Mucosa of gallbladder (tissue), 1 donor: ENCODE results near the gene SLC23A2. TPM values are rescaled to one million over a fixed set of nuclear protein-coding genes. Genes with fewer than 3 reads are reported as not detected.
"Not testable (repeated sequence)": the region's sequence is repeated elsewhere in the genome, so short reads cannot be mapped to it uniquely, and the experiment has no call there.

Experiments used
- DNase-seq: peaks from one replicate; pipeline ENCODE4 v3.0.0-alpha.2; 2020; ENCODE audit warnings: low spot score
- total RNA-seq: library from RNA; stranded (reverse); gene quantifications from one replicate; pipeline ENCODE4 v1.2.1, GENCODE V29; 2021
- donor health status: DM: no; HTN: no; CAD: no.

The SLC23A2 gene
- total RNA-seq, 1 donor from 2014 or later = 15.1 TPM

DNA sequence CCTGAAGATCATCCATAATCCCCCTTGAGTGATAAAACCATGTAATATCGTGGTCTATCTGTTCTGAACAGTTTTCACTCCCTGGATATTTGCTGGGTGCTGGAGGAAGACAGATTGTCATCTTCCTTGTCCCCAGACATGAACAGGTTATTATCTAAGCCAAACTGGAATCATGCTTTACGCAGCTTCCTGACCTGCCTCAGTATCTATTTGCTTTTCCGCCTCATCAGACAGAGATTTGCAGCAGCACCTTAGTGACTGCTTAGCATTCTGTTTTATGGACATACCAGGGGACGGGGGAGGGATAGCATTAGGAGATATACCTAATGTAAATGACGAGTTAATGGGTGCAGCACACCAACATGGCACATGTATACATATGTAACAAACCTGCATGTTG, 124.6 kb downstream of the SLC23A2 start:
- no peak for DNase-seq

- DNase-seq = no peak
Measured at GRCh38 chr20:4876301-4876700, 125.0 kb downstream of the SLC23A2 start.

GRCh38 chr20:4875578-4876067, 125.7 kb downstream of the SLC23A2 start:
- no peak for DNase-seq

DNA sequence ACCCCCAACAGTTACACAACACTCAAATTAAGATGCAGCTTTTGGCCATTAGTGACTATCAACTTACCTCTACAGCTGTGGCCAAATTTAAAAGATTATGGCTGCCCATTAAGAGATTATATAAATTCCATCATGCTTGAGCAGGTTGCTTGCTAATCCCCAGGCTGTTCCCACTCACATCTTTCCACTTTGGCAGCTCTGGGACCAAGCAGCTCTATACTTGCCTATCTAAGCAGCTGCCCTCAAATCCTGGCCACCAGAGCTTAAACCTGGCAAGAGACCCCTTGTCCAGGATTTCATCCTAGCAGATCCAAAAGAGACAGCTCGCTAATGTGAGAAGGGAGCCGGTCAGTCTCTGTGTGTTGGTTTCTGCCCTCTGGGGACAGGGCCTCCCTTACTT, 127.9 kb downstream of the SLC23A2 start:
- no peak for DNase-seq

DNA sequence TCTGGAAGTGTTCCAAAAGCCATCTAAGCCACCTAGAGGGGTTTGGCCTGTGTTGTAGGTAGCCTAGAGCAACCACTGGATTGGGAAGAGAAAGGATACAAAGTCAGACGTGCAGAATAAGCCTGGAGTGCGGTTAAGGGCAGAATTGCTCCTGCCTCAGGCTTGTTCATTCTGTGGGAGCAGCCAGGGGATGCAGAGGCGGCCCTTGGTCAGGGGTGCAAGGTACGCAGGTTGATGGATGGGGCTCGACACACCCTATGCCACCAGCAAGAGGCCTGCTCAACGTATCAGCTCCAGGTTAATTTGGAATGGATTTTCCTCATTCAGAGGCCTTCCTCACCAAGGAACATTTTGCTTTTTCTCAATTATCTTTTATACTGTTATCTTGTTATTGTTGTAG, 129.8 kb downstream of the SLC23A2 start:
- DNase-seq = no peak

DNA sequence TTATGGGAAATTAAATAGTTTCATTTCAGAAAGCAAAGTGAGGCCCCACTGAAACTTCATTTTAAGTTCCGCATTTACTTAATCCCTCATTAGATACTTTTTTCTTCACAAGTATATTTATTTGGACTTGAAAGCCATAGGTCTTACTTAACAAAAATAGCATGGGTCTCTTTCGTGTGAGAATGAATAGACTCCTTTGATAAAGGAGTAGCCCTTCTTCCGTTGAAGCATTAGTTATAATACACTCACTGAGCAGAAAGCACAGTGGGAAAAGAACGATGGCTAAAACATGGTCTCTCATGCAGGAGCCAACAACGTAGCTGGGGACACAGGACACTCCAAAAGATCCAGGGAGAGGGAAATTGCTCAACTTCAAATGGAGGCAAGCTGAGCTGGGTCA, 130.4 kb downstream of the SLC23A2 start:
- DNase-seq = no peak

GRCh38 chr20:4869290-4870193, 131.8 kb downstream of the SLC23A2 start:
- DNase-seq = peak; percentile 18

- DNase-seq = no peak
Measured at GRCh38 chr20:4867051-4867450, 134.3 kb downstream of the SLC23A2 start.

GRCh38 chr20:4866429-4866828, 134.9 kb downstream of the SLC23A2 start:
- no peak for DNase-seq

DNA sequence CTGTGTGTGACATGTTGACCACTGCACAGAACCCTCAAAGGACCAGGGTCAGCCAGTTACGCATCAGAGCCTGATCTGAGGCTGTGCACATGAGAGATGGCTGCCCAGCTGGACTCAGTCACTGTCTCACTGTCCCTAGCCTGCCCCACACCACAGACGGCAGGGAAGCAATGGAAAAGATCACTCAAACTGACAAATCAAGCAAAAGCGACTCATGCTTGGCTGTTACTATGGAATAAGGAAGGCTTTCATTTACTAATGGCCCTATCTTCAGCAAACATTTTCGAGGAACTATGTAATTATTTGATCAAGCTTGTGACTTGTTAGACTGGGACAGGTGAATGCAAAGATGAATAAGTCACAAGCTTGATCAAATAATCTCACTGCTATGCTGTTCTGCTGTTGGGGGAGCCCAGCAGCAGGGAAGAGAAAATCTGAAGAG, 137.0 kb downstream of the SLC23A2 start:
- DNase-seq = no peak

DNA sequence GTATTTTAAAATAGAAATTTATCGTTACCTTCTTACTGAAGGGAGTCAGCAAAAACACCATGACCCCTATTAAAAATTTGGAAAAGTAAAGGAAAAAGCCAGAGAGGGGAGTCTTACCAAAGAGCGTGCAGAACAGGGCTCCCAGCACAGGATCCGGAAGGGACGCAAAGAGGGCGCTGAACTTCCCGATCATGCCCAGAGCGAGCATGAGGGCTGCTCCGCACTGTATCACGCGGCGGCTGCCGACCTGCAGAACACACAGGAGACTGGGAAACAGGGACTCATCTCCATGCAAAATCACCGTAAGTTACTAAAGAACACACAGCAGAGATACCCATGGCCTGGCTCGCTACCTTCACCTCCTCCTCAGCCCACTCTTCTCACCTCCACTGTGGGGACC, 138.6 kb downstream of the SLC23A2 start:
- DNase-seq = no peak

DNA sequence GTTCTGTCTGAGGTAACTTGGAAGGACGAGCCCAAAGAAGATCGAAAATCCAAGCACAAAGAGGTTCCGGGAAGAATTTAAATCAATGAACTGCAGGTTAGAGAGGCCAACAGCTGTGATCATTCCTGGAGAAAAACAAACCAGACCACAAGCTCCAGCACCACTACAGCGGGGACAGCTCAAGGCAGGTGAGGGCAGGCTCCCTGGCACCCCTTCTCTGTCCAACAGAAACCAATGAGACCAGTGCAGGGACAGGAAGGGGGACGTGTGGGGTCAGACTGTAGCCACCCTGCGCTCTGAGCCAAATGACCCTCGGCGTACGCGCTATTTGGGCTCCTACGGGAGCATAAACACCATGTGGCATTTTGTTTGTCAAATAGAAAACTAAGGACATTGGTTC, 139.3 kb downstream of the SLC23A2 start:
- DNase-seq = no peak

GRCh38 chr20:4858000-4858399, 143.3 kb downstream of the SLC23A2 start:
- DNase-seq = no peak

- no peak for DNase-seq
Measured at GRCh38 chr20:4856022-4856755, 145.1 kb downstream of the SLC23A2 start.

DNA sequence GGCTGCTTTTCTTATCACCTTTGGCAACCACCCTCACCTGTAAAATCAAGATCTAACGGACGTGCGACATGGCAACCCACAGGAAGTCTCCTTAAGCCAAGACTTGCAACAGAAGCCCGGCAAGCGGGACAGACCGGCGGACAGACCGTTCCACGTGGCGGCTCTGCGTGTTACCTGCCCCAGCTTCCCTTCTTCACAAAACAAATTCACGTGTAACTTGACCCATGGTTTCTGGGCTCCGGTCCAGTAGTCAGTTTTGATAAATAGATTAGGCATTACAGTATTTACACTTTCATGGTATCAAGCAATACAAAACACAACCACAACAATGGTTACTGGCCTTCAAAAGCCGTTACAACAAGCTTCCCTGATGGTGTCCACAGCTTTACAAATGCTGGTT, 145.8 kb downstream of the SLC23A2 start:
- no peak for DNase-seq

DNA sequence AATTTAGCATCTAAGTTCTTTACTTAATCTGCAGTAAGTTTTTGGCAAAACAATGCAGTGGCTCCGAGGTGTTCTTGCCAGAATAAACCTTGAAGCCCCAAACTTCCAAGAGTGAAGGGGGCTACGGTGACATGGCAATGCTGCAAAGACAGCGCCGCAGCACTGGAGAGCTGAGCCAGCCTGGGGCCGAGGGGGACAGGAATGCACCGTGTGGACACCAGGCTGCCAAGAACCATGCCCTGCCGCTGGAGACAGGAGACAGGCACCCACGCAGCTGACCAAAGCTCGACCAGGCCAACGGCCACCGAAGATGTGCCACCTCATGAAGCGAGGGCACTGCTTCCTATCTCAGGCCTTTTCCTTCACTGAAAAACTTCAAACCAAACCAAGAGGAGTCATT, 146.2 kb downstream of the SLC23A2 start:
- no peak for DNase-seq

GRCh38 chr20:4854561-4854901, 146.8 kb downstream of the SLC23A2 start:
- DNase-seq = no peak

- DNase-seq = no peak
Measured at GRCh38 chr20:4853757-4854560, 147.4 kb downstream of the SLC23A2 start.

GRCh38 chr20:4853004-4853403, 148.3 kb downstream of the SLC23A2 start:
- no peak for DNase-seq

DNA sequence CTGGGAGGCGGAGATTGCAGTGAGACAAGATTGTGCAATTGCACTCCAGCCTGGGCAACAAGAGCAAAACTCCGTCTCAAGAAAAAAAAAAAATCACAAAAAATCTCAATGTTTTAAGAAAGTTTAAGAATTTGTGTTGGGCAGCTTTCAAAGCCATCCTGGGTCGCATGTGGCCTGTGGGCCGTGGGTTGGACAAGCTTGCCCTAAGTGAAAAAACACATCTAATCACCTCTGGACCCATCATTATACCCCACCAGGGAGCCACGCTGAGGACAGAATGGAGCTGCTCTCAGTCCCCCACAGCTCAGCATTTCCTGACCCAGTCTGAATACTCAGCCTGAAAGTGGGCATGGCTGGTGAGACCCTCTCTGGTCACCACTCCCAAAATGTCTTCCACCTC, 150.3 kb downstream of the SLC23A2 start:
- no peak for DNase-seq

DNA sequence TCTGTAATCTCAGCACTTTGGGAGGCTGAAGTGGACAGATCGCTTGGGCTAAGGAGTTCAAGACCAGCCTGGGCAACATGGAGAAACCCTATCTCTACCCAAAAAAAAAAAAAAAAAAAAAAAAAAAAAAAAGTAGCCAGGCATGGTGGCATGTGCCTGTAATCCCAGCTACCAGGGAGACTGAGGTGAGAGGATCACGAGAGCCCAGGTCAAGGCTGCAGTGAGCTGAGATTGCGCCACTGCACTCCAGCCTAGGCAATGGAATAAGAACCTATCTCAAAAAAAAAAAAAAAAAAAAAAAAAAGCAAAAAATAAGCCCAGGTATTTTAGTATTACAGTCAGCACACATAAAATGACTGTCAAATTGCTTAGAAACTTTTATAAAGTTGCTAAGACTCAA, 152.5 kb downstream of the SLC23A2 start:
- not testable (repeated sequence) for DNase-seq

DNA sequence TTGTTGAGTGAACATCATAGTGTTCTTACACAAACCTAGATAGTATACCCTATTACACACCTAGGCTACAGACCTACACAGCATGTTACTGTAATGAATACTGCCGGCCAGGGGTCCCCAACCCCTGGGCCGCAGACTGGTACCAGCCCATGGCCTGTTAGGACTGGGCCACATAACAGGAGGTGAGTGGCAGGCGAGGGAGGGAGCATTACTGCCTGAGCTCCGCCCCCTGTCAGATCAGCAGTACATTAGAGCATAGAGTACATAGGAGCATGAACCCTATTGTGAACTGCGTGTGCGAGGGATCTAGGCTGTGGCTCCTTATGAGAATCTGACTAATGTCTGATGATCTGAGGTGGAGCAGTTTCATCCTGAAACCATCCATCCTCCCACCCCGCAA, 153.3 kb downstream of the SLC23A2 start:
- no peak for DNase-seq
